Colonic mucosa (tissue), 4 donors: ENCODE data around the gene ARL6IP4. TPM values are rescaled to one million over a fixed set of nuclear protein-coding genes. Genes with fewer than 3 reads are reported as not detected.

Source experiments
- DNase-seq: peaks from one replicate; pipeline ENCODE4 v3.0.0-alpha.2; 2020
- H3K27ac ChIP-seq: fragments of 200-600 bp; one replicate; pipeline ENCODE4 v1.8.0; 2021
- H3K27me3 ChIP-seq: fragments of 200-600 bp; one replicate; pipeline ENCODE4 v1.8.0; 2021
- H3K36me3 ChIP-seq: fragments of 200-600 bp; one replicate; pipeline ENCODE4 v1.8.0; 2021
- H3K4me1 ChIP-seq: fragments of 200-600 bp; one replicate; pipeline ENCODE4 v1.8.0; 2021; ENCODE audit warnings: mild to moderate bottlenecking
- H3K4me3 ChIP-seq: fragments of 200-600 bp; one replicate; pipeline ENCODE4 v1.8.0; 2021
- H3K9ac ChIP-seq, 2 donors: one replicate each; pipeline ENCODE4 v1.7.0; 2013; ENCODE audit warnings: control low read depth in 2 of 2, low read depth in 2 of 2, low read length in 2 of 2
- H3K9me3 ChIP-seq: fragments of 200-600 bp; one replicate; pipeline ENCODE4 v1.8.0; 2021
- intact Hi-C: fragments of 100-400 bp; cut with DNase I; formaldehyde crosslinking; loops from one replicate; pipeline ENCODE4 v1.14.1; 2022
- total RNA-seq, 2 donors: library from RNA; stranded (reverse); fragmentation: NEBNext Ultra II Directional in 1 of 2; extraction: Animal tissue kit (Norgen Biotek cat#: 25700) in 1 of 2; gene quantifications; one replicate each; pipeline ENCODE4 v1.2.1, GENCODE V29; 2021
- TF ChIP-seq, protein P1 (sequence below): fragments of 200-600 bp; IDR thresholded peaks from one replicate; pipeline ENCODE4 v1.8.0; 2022; ENCODE audit warnings: antibody characterized with exemption, mild to moderate bottlenecking
- donor health status: healthy.
- donor health status: DM: no; HTN: no; CAD: no.
- donor health status: DM: no; HTN: no; CAD: no.

The ARL6IP4 gene
- total RNA-seq, 2 donors from 2014 or later, result 130 to 192 TPM

GRCh38 chr12:122951979-122952892 is 28.2 kb upstream of the ARL6IP4 start:
- no peaks in the 10 kb centered on the region for H3K36me3 ChIP-seq
- H3K4me3 ChIP-seq, result no peak overlapping the region
- TF ChIP-seq, protein P1, sequence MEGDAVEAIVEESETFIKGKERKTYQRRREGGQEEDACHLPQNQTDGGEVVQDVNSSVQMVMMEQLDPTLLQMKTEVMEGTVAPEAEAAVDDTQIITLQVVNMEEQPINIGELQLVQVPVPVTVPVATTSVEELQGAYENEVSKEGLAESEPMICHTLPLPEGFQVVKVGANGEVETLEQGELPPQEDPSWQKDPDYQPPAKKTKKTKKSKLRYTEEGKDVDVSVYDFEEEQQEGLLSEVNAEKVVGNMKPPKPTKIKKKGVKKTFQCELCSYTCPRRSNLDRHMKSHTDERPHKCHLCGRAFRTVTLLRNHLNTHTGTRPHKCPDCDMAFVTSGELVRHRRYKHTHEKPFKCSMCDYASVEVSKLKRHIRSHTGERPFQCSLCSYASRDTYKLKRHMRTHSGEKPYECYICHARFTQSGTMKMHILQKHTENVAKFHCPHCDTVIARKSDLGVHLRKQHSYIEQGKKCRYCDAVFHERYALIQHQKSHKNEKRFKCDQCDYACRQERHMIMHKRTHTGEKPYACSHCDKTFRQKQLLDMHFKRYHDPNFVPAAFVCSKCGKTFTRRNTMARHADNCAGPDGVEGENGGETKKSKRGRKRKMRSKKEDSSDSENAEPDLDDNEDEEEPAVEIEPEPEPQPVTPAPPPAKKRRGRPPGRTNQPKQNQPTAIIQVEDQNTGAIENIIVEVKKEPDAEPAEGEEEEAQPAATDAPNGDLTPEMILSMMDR, result peak; percentile 92
- peak overlapping the region in 1 of 2 donors; percentile 71 for H3K9ac ChIP-seq
- H3K9me3 ChIP-seq, result no peaks in the 10 kb centered on the region
- peak; percentile 86 for DNase-seq
- intact Hi-C loops, result loop anchor here (2.0 kb wide), 2 partner anchors 91 to 157 kb away; no protein-coding TSS in a partner anchor
- peak overlapping the region; percentile 66 for H3K27ac ChIP-seq
- H3K27me3 ChIP-seq, result no peaks in the 10 kb centered on the region
- peaks cover 7% of the 10 kb centered on the region for H3K4me1 ChIP-seq

GRCh38 chr12:122955156-122955555 is 25.3 kb upstream of the ARL6IP4 start:
- TF ChIP-seq, protein P1, result no peak
- intact Hi-C loops, result no loop called here

DNA sequence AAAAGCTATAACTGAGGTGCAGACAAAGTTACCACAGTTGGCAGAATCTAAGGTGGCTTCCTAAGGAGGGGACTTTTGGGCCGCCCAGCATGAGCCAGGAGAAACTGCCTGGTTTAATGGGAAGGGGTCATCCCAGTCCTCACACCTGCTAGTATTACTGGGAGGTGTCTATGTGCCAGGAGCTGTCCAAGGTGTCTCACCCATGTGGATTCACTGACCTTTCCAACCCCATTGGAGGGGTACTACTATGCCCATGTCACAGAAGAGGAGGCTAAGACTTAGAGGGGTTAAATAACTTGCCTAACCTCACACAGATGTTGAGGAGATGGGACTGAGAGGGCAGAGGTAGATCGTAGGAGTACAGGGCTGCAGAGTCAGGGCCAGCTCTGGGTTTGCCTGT is 24.4 kb upstream of the ARL6IP4 start:
- TF ChIP-seq, protein P1, result no peak
- no peaks in the 10 kb centered on the region for H3K4me1 ChIP-seq

More at GRCh38 chr12:122955156-122955555, 25.3 kb upstream of the ARL6IP4 start:
- Histone ChIP-seq H3K4me1 (no peaks in the 10 kb centered on the region), H3K36me3 (no peaks in the 10 kb centered on the region), H3K9me3 (no peaks in the 10 kb centered on the region), H3K4me3 (no peak overlapping the region), H3K9ac (no peak overlapping the region), H3K27ac (no peak overlapping the region), H3K27me3 (no peaks in the 10 kb centered on the region)
- no peak for DNase-seq

DNA sequence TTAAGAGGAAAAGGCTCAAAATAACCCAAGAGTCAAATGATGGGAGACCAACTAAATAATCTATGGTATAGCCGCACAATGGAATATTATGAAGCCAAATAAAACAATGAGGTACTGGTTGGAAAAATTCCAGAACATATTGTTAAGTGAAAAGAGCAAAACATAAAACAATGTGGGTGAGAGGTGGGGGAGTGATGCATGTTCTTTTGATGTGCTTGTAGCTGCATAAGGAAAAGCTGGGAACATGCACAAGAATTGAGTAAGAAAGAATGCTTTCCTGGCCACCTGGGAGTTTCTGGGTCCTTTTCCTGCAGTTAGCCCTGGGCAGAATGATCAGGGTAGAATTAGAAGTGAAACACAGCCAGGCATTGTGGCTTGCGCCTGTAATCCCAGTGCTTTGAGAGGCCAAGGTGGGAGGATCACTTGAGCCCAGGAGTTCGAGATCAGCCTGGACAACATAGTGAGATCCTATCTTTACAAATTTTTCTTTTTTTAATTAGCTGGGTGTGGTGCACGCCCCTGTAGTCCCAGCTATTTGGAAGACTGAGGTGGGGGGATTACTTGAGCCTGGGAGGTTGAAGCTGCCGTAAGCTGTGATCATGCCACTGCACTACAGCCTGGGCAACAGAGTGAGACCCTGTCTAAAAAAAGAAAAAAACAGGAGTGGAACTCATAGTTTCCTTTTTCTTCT is 22.1 kb upstream of the ARL6IP4 start:
- Histone ChIP-seq H3K9ac (no peak overlapping the region), H3K4me1 (peaks cover 11% of the 10 kb centered on the region), H3K4me3 (no peak overlapping the region), H3K27ac (no peak overlapping the region), H3K27me3 (no peaks in the 10 kb centered on the region), H3K9me3 (no peaks in the 10 kb centered on the region), H3K36me3 (no peaks in the 10 kb centered on the region)
- intact Hi-C loops, result no loop called here
- TF ChIP-seq, protein P1, result no peak
- DNase-seq, result no peak

More for the DNA sequence above, 24.4 kb upstream of the ARL6IP4 start:
- Histone ChIP-seq H3K9ac (no peak overlapping the region), H3K4me3 (no peak overlapping the region), H3K36me3 (no peaks in the 10 kb centered on the region), H3K27ac (no peak overlapping the region), H3K9me3 (no peaks in the 10 kb centered on the region), H3K27me3 (no peaks in the 10 kb centered on the region)
- no peak for DNase-seq
- intact Hi-C loops, result no loop called here

- intact Hi-C loops, result no loop called here
- no peak overlapping the region for H3K4me3 ChIP-seq
- no peak overlapping the region for H3K27ac ChIP-seq
- no peaks in the 10 kb centered on the region for H3K36me3 ChIP-seq
- no peak overlapping the region for H3K9ac ChIP-seq
- no peaks in the 10 kb centered on the region for H3K9me3 ChIP-seq
- peaks cover 11% of the 10 kb centered on the region for H3K4me1 ChIP-seq
- TF ChIP-seq, protein P1, result no peak
- no peak for DNase-seq
- no peaks in the 10 kb centered on the region for H3K27me3 ChIP-seq
Observed at GRCh38 chr12:122959566-122960192, 20.8 kb upstream of the ARL6IP4 start.
